OCI-LY1 (cell line): ENCODE data around the gene NUDCD3.

ENCODE experiments used
- EZH2 ChIP-seq: fragments of 200-600 bp; sonication (generic), shearing (Covaris generic); IDR thresholded peaks from 2 replicates; pipeline ENCODE4 v1.8.0; 2017; ENCODE audit warnings: borderline replicate concordance, mixed run types, mild to moderate bottlenecking, antibody characterized with exemption, low read length, moderate library complexity, mixed read lengths
- TF ChIP-seq, protein P1 (sequence below): fragments of 200-600 bp; sonication (generic), shearing (Covaris generic); IDR thresholded peaks from 2 replicates; pipeline ENCODE4 v1.5.1; 2017; ENCODE audit warnings: mild to moderate bottlenecking, antibody characterized with exemption, low read length, moderate library complexity, mixed read lengths

DNA sequence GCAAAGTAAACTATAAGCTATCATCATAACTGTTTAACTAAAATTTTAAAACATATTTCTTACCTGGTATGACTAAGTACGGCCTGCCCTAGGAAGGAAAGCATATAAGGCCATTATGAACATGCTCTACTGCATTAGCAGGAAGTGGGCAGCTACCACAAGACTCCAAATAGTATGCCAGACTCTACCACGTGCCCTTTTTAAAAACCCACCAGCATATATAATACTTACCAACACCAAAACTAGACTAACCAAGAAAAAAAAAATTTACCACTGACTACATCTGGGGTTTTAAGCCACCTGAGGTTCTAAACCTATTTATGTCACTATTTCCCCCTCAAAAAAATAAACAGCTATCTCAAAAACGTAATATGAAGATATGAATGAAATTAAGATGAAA, 30.1 kb downstream of the NUDCD3 start:
- no peak for TF ChIP-seq EZH2
- TF ChIP-seq, protein P1, sequence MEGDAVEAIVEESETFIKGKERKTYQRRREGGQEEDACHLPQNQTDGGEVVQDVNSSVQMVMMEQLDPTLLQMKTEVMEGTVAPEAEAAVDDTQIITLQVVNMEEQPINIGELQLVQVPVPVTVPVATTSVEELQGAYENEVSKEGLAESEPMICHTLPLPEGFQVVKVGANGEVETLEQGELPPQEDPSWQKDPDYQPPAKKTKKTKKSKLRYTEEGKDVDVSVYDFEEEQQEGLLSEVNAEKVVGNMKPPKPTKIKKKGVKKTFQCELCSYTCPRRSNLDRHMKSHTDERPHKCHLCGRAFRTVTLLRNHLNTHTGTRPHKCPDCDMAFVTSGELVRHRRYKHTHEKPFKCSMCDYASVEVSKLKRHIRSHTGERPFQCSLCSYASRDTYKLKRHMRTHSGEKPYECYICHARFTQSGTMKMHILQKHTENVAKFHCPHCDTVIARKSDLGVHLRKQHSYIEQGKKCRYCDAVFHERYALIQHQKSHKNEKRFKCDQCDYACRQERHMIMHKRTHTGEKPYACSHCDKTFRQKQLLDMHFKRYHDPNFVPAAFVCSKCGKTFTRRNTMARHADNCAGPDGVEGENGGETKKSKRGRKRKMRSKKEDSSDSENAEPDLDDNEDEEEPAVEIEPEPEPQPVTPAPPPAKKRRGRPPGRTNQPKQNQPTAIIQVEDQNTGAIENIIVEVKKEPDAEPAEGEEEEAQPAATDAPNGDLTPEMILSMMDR, result no peak
